ENCODE results near the gene SCUBE1.

Gene SCUBE1

DNA sequence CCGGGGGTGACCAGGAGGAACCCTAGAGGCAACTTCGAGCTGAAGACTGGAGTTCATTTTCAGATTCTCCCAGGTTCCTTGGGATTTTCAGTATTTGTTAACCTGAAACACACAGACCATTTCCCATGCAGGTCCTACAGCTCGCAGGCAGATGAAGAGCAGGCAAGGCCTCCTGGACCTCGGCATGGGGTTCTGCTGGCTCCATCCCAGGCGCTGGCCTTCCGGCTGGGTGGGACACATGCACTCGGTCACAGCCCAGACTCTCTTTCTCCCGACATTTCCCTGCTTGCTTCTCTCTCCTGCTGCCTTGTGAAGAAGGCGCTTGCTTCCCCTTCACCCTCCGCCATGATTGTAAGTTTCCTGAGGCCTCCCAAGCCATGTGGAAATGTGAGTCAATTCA lies 140.8 kb downstream of the SCUBE1 start:
- DNase-seq (ENCODE audit: low read depth): no peak
- no peak for TF ChIP-seq CTCF (IDR thresholded peaks at IDR 0.05; ENCODE audit: insufficient read depth, low read depth, low read length, missing control alignments)
- H3K4me3 ChIP-seq (ENCODE audit: low read depth, low read length): no peak overlapping the region

DNA sequence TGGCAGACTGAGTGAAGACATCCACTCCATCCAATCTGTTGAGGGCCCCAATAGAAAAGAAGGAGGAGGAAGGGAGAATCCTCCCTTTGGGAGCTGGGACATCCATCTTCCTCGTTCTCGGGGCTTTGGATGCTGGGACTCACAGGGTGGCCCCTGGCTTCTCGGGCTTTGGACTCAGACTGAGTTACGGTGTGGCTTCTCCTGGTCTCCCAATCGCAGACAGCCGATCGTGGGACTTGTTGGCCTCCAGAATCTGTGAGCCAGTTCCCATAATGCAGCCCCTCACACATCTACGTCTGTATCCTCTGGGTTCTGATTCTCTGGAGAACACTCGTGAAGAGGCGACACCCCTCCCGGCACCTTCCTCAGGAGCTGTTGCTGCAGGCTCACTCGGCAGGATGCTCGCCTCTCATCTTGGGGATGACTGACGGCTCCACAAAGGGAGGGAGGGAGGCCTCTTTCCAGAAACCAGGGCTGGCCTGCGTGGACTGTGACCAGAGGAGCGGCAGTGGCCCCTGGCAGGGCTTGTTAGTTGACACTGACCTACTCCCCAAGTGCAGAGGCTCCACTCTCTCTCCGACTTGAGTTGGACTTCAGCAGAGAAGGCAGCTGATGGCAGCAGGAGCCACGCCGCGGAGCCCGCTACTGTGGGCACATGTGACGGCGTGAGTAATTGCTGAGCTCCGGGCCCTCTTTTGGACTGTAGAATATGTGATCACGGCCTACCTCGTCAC lies 141.5 kb downstream of the SCUBE1 start:
- DNase-seq (ENCODE audit: low read depth): no peak
- H3K4me3 ChIP-seq (ENCODE audit: low read depth, low read length): no peak overlapping the region
- no peak for TF ChIP-seq CTCF (IDR thresholded peaks at IDR 0.05; ENCODE audit: insufficient read depth, low read depth, low read length, missing control alignments)

DNA sequence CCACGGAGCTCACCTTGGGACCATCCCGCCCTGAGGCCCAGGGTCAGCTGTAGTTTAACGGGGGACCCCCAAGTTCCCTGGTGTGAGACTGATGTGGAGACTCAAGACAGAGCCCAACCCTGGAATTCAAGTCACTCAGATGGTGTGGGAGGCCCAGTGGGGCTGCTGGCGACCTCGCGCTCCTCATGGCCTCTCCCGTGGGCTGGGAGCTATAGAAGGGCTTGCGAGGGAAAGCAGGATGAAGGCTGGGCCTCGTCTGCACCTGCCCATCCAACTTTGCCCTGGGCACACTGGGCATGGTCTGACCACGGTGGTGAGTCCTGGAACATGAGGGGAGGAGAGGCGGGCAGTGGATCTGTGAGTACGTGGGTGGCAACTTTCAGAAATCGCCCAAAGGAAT lies 142.6 kb downstream of the SCUBE1 start:
- no peak overlapping the region for H3K4me3 ChIP-seq (ENCODE audit: low read depth, low read length)
- no peak for TF ChIP-seq CTCF (IDR thresholded peaks at IDR 0.05; ENCODE audit: insufficient read depth, low read depth, low read length, missing control alignments)
- DNase-seq (ENCODE audit: low read depth): no peak

- no peak for TF ChIP-seq CTCF (IDR thresholded peaks at IDR 0.05; ENCODE audit: insufficient read depth, low read depth, low read length, missing control alignments)
- DNase-seq (ENCODE audit: low read depth): no peak
- H3K4me3 ChIP-seq (ENCODE audit: low read depth, low read length): no peak overlapping the region
These were observed 143.1 kb downstream of the SCUBE1 start for GRCh38 chr22:43200031-43200430.

- TF ChIP-seq CTCF (IDR thresholded peaks at IDR 0.05; ENCODE audit: insufficient read depth, low read depth, low read length, missing control alignments): no peak
- H3K4me3 ChIP-seq (ENCODE audit: low read depth, low read length): no peak overlapping the region
- DNase-seq (ENCODE audit: low read depth): no peak
These were observed 143.6 kb downstream of the SCUBE1 start for GRCh38 chr22:43199541-43199940.

GRCh38 chr22:43198936-43199335 lies 144.2 kb downstream of the SCUBE1 start:
- no peak overlapping the region for H3K4me3 ChIP-seq (ENCODE audit: low read depth, low read length)
- no peak for DNase-seq (ENCODE audit: low read depth)
- TF ChIP-seq CTCF (IDR thresholded peaks at IDR 0.05; ENCODE audit: insufficient read depth, low read depth, low read length, missing control alignments): no peak

DNA sequence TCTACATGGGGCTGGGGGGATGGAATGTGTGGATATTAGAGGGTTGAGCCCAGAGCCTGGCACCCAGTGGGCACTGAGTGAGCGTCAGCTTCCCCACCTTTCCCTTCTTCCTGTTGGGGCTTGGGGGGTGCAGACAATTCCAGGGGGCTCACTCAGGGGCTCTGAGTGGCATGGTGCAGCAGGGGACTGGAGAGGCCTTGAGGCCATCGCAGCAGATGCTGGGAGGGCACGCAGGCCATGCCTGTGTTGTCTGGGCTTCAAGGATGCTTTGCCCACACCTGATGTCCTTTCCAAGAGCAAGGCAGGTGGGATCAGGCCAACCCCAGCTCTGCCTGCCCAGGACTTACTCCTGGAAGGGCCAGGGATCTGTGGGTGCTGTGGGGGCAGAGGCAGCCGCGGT lies 145.0 kb downstream of the SCUBE1 start:
- no peak overlapping the region for H3K4me3 ChIP-seq (ENCODE audit: low read depth, low read length)
- DNase-seq (ENCODE audit: low read depth): no peak
- no peak for TF ChIP-seq CTCF (IDR thresholded peaks at IDR 0.05; ENCODE audit: insufficient read depth, low read depth, low read length, missing control alignments)
